ENCODE results near the gene TPRN. TPM values are rescaled to one million over a fixed set of nuclear protein-coding genes. Genes with fewer than 3 reads are reported as not detected.

Gene TPRN
- total and polyA plus RNA-seq, 9 donors: 0.68 to 18.4 (median 15.2) TPM

DNA sequence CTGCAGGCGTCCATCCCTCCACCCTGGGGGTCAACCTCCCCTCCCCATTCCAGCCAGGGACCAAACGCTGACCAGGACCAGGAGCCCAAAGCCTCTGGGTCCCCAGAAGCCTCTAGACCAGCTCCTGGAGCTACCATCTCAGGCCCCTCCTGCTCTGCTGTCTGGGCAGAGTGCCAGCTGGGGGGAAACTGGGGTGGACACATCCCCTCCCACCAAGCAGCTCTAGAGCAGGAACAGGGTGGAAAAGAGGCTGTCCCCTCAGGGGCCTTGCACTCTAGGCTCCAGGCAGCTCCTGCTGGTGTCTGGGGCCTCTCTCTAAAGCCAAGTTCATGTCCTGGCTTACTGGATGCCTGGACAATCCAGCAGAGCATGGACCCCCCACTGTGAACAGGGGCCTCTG lies 7.7 kb downstream of the TPRN start:
- intact Hi-C loops (cut with DNase I): no loop called here
- WGBS, 3 donors: 65 to 88% (median 75%) methylated on average over 2 of the region's 2 CpGs
- peaks cover 8% of the 10 kb centered on the region for H3K4me1 ChIP-seq (ENCODE audit: insufficient read depth)

DNA sequence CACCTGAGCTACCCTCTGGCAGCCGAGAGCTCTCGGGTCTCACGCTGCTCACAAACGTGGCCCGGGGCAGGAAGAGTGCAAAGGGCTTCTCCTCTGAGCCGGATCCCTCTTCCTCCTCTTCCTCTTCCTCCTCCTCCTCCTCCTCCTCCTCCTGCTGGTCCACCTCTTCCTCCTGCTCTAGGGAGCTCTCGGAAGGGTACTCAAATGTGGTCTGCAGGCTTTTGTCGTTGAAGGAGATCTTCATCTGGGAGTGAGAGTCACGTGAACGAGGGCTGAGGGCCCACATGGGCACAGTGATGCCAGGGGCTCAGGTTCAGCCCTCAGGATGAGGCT lies 8.1 kb downstream of the TPRN start:
- TF ChIP-seq POLR2A (IDR thresholded peaks at IDR 0.05): no peak
- TF ChIP-seq, protein P1, sequence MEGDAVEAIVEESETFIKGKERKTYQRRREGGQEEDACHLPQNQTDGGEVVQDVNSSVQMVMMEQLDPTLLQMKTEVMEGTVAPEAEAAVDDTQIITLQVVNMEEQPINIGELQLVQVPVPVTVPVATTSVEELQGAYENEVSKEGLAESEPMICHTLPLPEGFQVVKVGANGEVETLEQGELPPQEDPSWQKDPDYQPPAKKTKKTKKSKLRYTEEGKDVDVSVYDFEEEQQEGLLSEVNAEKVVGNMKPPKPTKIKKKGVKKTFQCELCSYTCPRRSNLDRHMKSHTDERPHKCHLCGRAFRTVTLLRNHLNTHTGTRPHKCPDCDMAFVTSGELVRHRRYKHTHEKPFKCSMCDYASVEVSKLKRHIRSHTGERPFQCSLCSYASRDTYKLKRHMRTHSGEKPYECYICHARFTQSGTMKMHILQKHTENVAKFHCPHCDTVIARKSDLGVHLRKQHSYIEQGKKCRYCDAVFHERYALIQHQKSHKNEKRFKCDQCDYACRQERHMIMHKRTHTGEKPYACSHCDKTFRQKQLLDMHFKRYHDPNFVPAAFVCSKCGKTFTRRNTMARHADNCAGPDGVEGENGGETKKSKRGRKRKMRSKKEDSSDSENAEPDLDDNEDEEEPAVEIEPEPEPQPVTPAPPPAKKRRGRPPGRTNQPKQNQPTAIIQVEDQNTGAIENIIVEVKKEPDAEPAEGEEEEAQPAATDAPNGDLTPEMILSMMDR (IDR thresholded peaks at IDR 0.05): no peak
- no peak for TF ChIP-seq EP300 (IDR thresholded peaks at IDR 0.05)
- no peak overlapping the region for H3K4me3 ChIP-seq
- H3K27ac ChIP-seq: no peak overlapping the region
- WGBS, 3 donors: 80 to 86% (median 81%) methylated on average over 10 of the region's 10 CpGs
- H3K4me1 ChIP-seq (ENCODE audit: insufficient read depth): peaks cover 11% of the 10 kb centered on the region
- no peak for DNase-seq
- H3K9me3 ChIP-seq: no peaks in the 10 kb centered on the region
- H3K36me3 ChIP-seq: no peaks in the 10 kb centered on the region
- H3K27me3 ChIP-seq: no peaks in the 10 kb centered on the region
- intact Hi-C loops (cut with DNase I): no loop called here

More for the DNA sequence above, 7.7 kb downstream of the TPRN start:
- Histone ChIP-seq H3K36me3 (no peaks in the 10 kb centered on the region), H3K27ac (no peak overlapping the region), H3K9me3 (no peaks in the 10 kb centered on the region), H3K27me3 (no peaks in the 10 kb centered on the region), H3K4me3 (no peak overlapping the region)
- no peak for DNase-seq
- TF ChIP-seq POLR2A (IDR thresholded peaks at IDR 0.05): no peak
- TF ChIP-seq EP300 (IDR thresholded peaks at IDR 0.05): no peak
- TF ChIP-seq, protein P1 (IDR thresholded peaks at IDR 0.05): no peak

DNA sequence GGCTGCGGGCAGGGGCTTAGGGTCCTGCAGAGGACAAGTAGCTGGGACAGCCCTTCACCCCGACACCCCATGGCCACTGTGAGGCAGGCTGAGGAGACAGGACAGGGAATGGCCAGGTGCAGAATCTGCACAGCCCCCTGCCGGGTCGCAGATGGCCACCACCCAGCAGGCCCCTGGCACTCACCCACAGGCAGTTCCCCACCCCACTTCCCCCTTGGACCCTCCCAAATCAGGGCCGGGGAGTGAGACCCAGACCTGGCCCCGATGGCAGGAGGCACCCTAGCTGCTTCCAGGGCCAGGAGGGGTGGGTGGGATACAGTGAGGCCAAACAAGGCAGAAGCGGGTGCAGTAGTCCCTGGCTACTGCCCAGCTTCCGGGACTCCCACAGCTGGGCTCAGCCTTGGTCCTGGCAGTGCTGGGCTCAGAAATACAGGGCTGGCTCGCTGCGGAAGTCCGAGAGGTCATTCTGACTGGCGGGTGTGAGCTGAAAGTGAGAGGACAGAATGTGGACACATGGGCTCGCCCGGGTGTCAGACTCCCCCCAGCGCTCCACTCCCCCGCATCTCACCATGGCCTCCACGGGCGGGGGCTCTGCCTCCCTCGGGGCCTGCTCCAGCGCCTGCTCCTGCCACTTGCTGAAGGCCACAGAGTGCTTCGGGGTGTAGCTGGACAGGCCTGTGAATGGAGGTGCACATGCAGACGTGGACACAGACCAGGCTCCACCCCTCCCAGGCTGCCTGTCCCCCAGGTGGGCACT lies 8.7 kb downstream of the TPRN start:
- H3K4me1 ChIP-seq (ENCODE audit: insufficient read depth): peaks cover 15% of the 10 kb centered on the region
- no peaks in the 10 kb centered on the region for H3K36me3 ChIP-seq
- 49 to 56% (median 54%) methylated on average over 22 of the region's 22 CpGs for WGBS, 3 donors
- no peak overlapping the region for H3K27ac ChIP-seq
- H3K9me3 ChIP-seq: no peaks in the 10 kb centered on the region
- TF ChIP-seq, protein P1 (IDR thresholded peaks at IDR 0.05): no peak
- no peak for TF ChIP-seq POLR2A (IDR thresholded peaks at IDR 0.05)
- no peak for TF ChIP-seq EP300 (IDR thresholded peaks at IDR 0.05)
- H3K4me3 ChIP-seq: no peak overlapping the region
- no peak for DNase-seq
- intact Hi-C loops (cut with DNase I): no loop called here
- no peaks in the 10 kb centered on the region for H3K27me3 ChIP-seq

DNA sequence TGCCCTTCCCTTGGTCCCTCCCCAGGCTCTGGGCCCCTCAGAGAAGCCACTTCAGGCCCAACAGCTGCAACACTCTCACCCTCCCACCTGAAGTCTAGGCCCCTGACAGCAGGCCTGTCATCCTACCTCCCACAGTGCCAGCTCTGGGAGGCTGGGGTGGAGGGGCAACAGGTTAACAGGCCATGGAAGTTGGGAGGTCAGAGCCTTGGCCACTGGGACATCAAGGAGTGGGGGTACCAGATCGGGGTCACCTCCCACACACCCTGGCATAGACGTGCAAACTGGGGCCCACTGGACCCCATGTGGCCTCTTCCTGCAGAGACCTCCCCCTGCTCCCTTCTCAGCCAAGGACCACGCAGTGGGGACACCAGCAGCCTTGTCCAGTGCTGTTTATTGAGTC lies 9.3 kb downstream of the TPRN start:
- H3K4me3 ChIP-seq: no peak overlapping the region
- no peak overlapping the region for H3K27ac ChIP-seq
- DNase-seq: no peak
- intact Hi-C loops (cut with DNase I): no loop called here
- 31 to 55% (median 52%) methylated on average over 3 of the region's 3 CpGs for WGBS, 3 donors
- H3K9me3 ChIP-seq: no peaks in the 10 kb centered on the region
- no peaks in the 10 kb centered on the region for H3K36me3 ChIP-seq
- no peaks in the 10 kb centered on the region for H3K27me3 ChIP-seq
- H3K4me1 ChIP-seq (ENCODE audit: insufficient read depth): peaks cover 19% of the 10 kb centered on the region
- TF ChIP-seq POLR2A (IDR thresholded peaks at IDR 0.05) (no peak), EP300 (IDR thresholded peaks at IDR 0.05) (no peak)
- TF ChIP-seq, protein P1 (IDR thresholded peaks at IDR 0.05): no peak
